ENCODE measurements around the gene KIZ. TPM values are rescaled to one million over a fixed set of nuclear protein-coding genes. Genes with fewer than 3 reads are reported as not detected.

KIZ gene
- total RNA-seq, 2 donors from 2014 or later: 12.2 to 19.5 TPM

- ATAC-seq (no peak), DNase-seq (ENCODE audit: low spot score in 2 of 2) (peak in 1 of 2 donors; percentile 17)
- no peak overlapping the region for H3K27ac Mint-ChIP-seq
- H3K9me3 Mint-ChIP-seq: no peaks in the 10 kb centered on the region
- peaks cover 5 to 16% of the 10 kb centered on the region in 2 donors for H3K36me3 Mint-ChIP-seq
Measured at GRCh38 chr20:21101932-21102575, 23.8 kb upstream of the KIZ start.

- no peaks in the 10 kb centered on the region for H3K9me3 Mint-ChIP-seq
- H3K27ac Mint-ChIP-seq: no peak overlapping the region
- ATAC-seq (peak; percentile 38 to 53), DNase-seq (ENCODE audit: low spot score in 2 of 2) (peak in 1 of 2 donors; percentile 36)
- H3K36me3 Mint-ChIP-seq: peaks cover 5 to 16% of the 10 kb centered on the region in 2 donors
Measured at GRCh38 chr20:21102603-21103311, 23.1 kb upstream of the KIZ start.

- no peak overlapping the region for H3K27ac Mint-ChIP-seq
- peaks cover 5 to 16% of the 10 kb centered on the region in 2 donors for H3K36me3 Mint-ChIP-seq
- DNase-seq (ENCODE audit: low spot score in 2 of 2): peak in 1 of 2 donors; percentile 7
- no peaks in the 10 kb centered on the region for H3K9me3 Mint-ChIP-seq
- no peak for ATAC-seq
Measured at GRCh38 chr20:21103582-21104465, 22.1 kb upstream of the KIZ start.

- ATAC-seq (no peak), DNase-seq (ENCODE audit: low spot score in 2 of 2) (peak in 1 of 2 donors; percentile 12)
- H3K27ac Mint-ChIP-seq: no peak overlapping the region
- H3K9me3 Mint-ChIP-seq: no peaks in the 10 kb centered on the region
- peaks cover 5 to 16% of the 10 kb centered on the region in 2 donors for H3K36me3 Mint-ChIP-seq
Measured at GRCh38 chr20:21104466-21104761, 21.5 kb upstream of the KIZ start.

GRCh38 chr20:21104921-21105320 lies 21.0 kb upstream of the KIZ start:
- no peak for DNase-seq (ENCODE audit: low spot score in 2 of 2)
- Mint-ChIP-seq H3K9me3 (no peaks in the 10 kb centered on the region), H3K36me3 (peaks cover 5 to 16% of the 10 kb centered on the region in 2 donors), H3K27ac (no peak overlapping the region)
- no peak for ATAC-seq

GRCh38 chr20:21105429-21106170 lies 20.3 kb upstream of the KIZ start:
- no peak overlapping the region for H3K27ac Mint-ChIP-seq
- H3K9me3 Mint-ChIP-seq: no peaks in the 10 kb centered on the region
- DNase-seq (ENCODE audit: low spot score in 2 of 2) (peak in 1 of 2 donors; percentile 18), ATAC-seq (no peak)
- peaks cover 4 to 14% of the 10 kb centered on the region in 2 donors for H3K36me3 Mint-ChIP-seq

- Mint-ChIP-seq H3K9me3 (no peaks in the 10 kb centered on the region), H3K36me3 (peaks cover 0 to 10% of the 10 kb centered on the region in 2 donors), H3K27ac (peak within 1 kb of the TSS in 1 of 2 donors; percentile 60)
- ATAC-seq (no peak), DNase-seq (ENCODE audit: low spot score in 2 of 2) (no peak)
Measured at GRCh38 chr20:21106171-21107017, 19.5 kb upstream of the KIZ start, which contains the start of gene LINC00237. Gene LINC00237 (minus strand): TSS chr20:21106358.

- Mint-ChIP-seq H3K9me3 (no peaks in the 10 kb centered on the region), H3K27ac (no peak overlapping the region), H3K36me3 (peaks cover 0 to 6% of the 10 kb centered on the region in 2 donors)
- no peak for DNase-seq (ENCODE audit: low spot score in 2 of 2)
- ATAC-seq: no peak
Measured at GRCh38 chr20:21109144-21109543, 16.7 kb upstream of the KIZ start.

- ATAC-seq (no peak), DNase-seq (ENCODE audit: low spot score in 2 of 2) (no peak)
- H3K9me3 Mint-ChIP-seq: no peaks in the 10 kb centered on the region
- peaks cover 0 to 6% of the 10 kb centered on the region in 2 donors for H3K36me3 Mint-ChIP-seq
- H3K27ac Mint-ChIP-seq: no peak overlapping the region
Measured at GRCh38 chr20:21110811-21111210, 15.1 kb upstream of the KIZ start.

- no peak for ATAC-seq
- Mint-ChIP-seq H3K9me3 (no peaks in the 10 kb centered on the region), H3K27ac (no peak overlapping the region), H3K36me3 (peaks cover 0 to 4% of the 10 kb centered on the region in 2 donors)
- no peak for DNase-seq (ENCODE audit: low spot score in 2 of 2)
Measured at GRCh38 chr20:21111416-21111815, 14.5 kb upstream of the KIZ start.

GRCh38 chr20:21113697-21114096 lies 12.2 kb upstream of the KIZ start:
- no peaks in the 10 kb centered on the region for H3K36me3 Mint-ChIP-seq
- H3K27ac Mint-ChIP-seq: no peak overlapping the region
- DNase-seq (ENCODE audit: low spot score in 2 of 2) (no peak), ATAC-seq (no peak)
- H3K9me3 Mint-ChIP-seq: no peaks in the 10 kb centered on the region

GRCh38 chr20:21114584-21114983 lies 11.3 kb upstream of the KIZ start:
- no peaks in the 10 kb centered on the region for H3K36me3 Mint-ChIP-seq
- no peak for DNase-seq (ENCODE audit: low spot score in 2 of 2)
- H3K9me3 Mint-ChIP-seq: no peaks in the 10 kb centered on the region
- ATAC-seq: no peak
- H3K27ac Mint-ChIP-seq: no peak overlapping the region

- Mint-ChIP-seq H3K9me3 (no peaks in the 10 kb centered on the region), H3K27ac (no peak overlapping the region), H3K36me3 (no peaks in the 10 kb centered on the region)
- DNase-seq (ENCODE audit: low spot score in 2 of 2): no peak
- ATAC-seq: no peak
Measured at GRCh38 chr20:21117521-21117920, 8.4 kb upstream of the KIZ start.

- no peak for DNase-seq (ENCODE audit: low spot score in 2 of 2)
- Mint-ChIP-seq H3K36me3 (no peaks in the 10 kb centered on the region), H3K9me3 (no peaks in the 10 kb centered on the region), H3K27ac (no peak overlapping the region)
- ATAC-seq: no peak
Measured at GRCh38 chr20:21118138-21118537, 7.7 kb upstream of the KIZ start.

- DNase-seq (ENCODE audit: low spot score in 2 of 2) (no peak), ATAC-seq (no peak)
- no peaks in the 10 kb centered on the region for H3K36me3 Mint-ChIP-seq
- H3K27ac Mint-ChIP-seq: no peak overlapping the region
- H3K9me3 Mint-ChIP-seq: no peaks in the 10 kb centered on the region
Measured at GRCh38 chr20:21118782-21119181, 7.1 kb upstream of the KIZ start.

- H3K9me3 Mint-ChIP-seq: no peaks in the 10 kb centered on the region
- no peak overlapping the region for H3K27ac Mint-ChIP-seq
- no peak for DNase-seq (ENCODE audit: low spot score in 2 of 2)
- no peak for ATAC-seq
- no peaks in the 10 kb centered on the region for H3K36me3 Mint-ChIP-seq
Measured at GRCh38 chr20:21124190-21124589, 1.7 kb upstream of the KIZ start.

All from activated naive CD4-positive, alpha-beta T cell treated with anti-CD3 and anti-CD28 coated beads, Interleukin-2, amount 50 U/mL, for 72 hours (primary cell).